ENCODE results near the gene IGSF22.

DNA sequence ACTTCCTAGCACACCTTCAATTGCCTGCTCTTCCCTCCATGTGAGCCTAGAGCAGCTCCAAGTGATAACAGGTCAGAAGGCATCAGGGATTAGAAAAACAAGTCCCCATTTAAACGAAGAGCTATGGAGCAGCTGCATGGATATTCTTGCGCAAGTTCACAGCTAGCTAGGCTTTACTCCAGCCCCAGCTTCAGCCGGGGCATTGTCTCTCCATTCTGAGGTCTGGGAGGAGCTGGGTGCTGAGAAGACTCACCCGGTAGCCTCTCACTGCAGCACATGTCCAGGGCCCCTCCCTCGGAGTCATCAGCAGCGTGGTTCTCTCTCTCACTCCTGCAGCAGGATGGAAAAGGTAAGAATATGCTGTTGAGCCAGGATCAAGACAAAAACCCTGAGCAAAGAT lies 39.6 kb upstream of the IGSF22 start:
- TF ChIP-seq, protein P1, sequence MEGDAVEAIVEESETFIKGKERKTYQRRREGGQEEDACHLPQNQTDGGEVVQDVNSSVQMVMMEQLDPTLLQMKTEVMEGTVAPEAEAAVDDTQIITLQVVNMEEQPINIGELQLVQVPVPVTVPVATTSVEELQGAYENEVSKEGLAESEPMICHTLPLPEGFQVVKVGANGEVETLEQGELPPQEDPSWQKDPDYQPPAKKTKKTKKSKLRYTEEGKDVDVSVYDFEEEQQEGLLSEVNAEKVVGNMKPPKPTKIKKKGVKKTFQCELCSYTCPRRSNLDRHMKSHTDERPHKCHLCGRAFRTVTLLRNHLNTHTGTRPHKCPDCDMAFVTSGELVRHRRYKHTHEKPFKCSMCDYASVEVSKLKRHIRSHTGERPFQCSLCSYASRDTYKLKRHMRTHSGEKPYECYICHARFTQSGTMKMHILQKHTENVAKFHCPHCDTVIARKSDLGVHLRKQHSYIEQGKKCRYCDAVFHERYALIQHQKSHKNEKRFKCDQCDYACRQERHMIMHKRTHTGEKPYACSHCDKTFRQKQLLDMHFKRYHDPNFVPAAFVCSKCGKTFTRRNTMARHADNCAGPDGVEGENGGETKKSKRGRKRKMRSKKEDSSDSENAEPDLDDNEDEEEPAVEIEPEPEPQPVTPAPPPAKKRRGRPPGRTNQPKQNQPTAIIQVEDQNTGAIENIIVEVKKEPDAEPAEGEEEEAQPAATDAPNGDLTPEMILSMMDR (IDR thresholded peaks at IDR 0.05; ENCODE audit: low read depth, low read length): no peak
- TF ChIP-seq POLR2A (IDR thresholded peaks at IDR 0.05; ENCODE audit: extremely low read depth, insufficient read length): no peak
- no peak for TF ChIP-seq MYC (IDR thresholded peaks at IDR 0.05; ENCODE audit: low read depth, low read length)
- TF ChIP-seq, protein P2, sequence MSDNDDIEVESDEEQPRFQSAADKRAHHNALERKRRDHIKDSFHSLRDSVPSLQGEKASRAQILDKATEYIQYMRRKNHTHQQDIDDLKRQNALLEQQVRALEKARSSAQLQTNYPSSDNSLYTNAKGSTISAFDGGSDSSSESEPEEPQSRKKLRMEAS (IDR thresholded peaks at IDR 0.05; ENCODE audit: low read depth, low read length): no peak
